SK-N-SH (cell line): Measurements from ENCODE around the gene LRRC59. TPM values are rescaled to one million over a fixed set of nuclear protein-coding genes. Genes with fewer than 3 reads are reported as not detected.
A peak's percentile ranks its signal among the peaks of the same experiment; 100 is the strongest.

ENCODE experiments used
- CTCF ChIA-PET: fragments of 300-600, 350-600 bp; formaldehyde crosslinking; extraction: SDS; loops from one replicate; lab custom pipeline; 2021; lab: Yijun Ruan, JAX
- POLR2A ChIA-PET: fragments of 350-600 bp; sonication (Branson Sonifier 250); formaldehyde crosslinking; extraction: SDS; loops from one replicate; lab custom pipeline; 2020; ENCODE audit warnings: antibody characterized with exemption, inconsistent platforms; lab: Yijun Ruan, JAX
- DNase-seq: peaks from one replicate; pipeline ENCODE4 v3.0.0; 2012
- H2AFZ ChIP-seq: fragments of 200-600 bp; sonication (generic); 2 replicates; pipeline ENCODE4 v1.8.1; 2016; ENCODE audit warnings: antibody characterized with exemption, mild to moderate bottlenecking, low read depth
- H3F3A ChIP-seq: fragments of 200-600 bp; sonication (generic); replicated peaks from 2 replicates; pipeline ENCODE3; 2016; ENCODE audit warnings: antibody characterized with exemption, mild to moderate bottlenecking; ENCODE audit not compliant: insufficient read depth
- H3K27ac ChIP-seq, 2 experiments: fragments of 200-500 bp in 1 of 2; fragments of 200-600 bp in 1 of 2; sonication (Bioruptor generic) in 1 of 2; sonication (generic), shearing (Covaris generic) in 1 of 2; 2 replicates each; pipeline versions ENCODE4 v1.5.1 to v1.6.1; 2014 to 2016; ENCODE audit warnings: low read depth in 2 of 2, inconsistent platforms in 1 of 2, low read length in 1 of 2, mild to moderate bottlenecking in 1 of 2, mixed read lengths in 1 of 2
- H3K27me3 ChIP-seq: fragments of 200-600 bp; sonication (generic), shearing (Covaris generic); 2 replicates; pipeline ENCODE4 v1.6.1; 2016; ENCODE audit warnings: mixed run types; ENCODE audit not compliant: insufficient read depth
- H3K36me3 ChIP-seq, 2 experiments: fragments of 200-500 bp in 1 of 2; fragments of 200-600 bp in 1 of 2; sonication (Bioruptor generic) in 1 of 2; sonication (generic) in 1 of 2; replicated peaks in 1 of 2; 2 replicates each; pipeline versions ENCODE3 to v1.5.1; 2014 to 2016; ENCODE audit warnings: low read length in 1 of 2, mild to moderate bottlenecking in 1 of 2; ENCODE audit not compliant: insufficient read depth in 2 of 2, control insufficient read depth in 1 of 2
- H3K4me1 ChIP-seq, 2 experiments: fragments of 200-500 bp in 1 of 2; fragments of 200-600 bp in 1 of 2; sonication (Bioruptor generic) in 1 of 2; sonication (generic), shearing (Covaris generic) in 1 of 2; 2 replicates each; pipeline versions ENCODE4 v1.5.1 to v1.6.1; 2014 to 2016; ENCODE audit warnings: low read depth in 1 of 2, low read length in 1 of 2, mixed run types in 1 of 2; ENCODE audit not compliant: insufficient read depth in 2 of 2, control insufficient read depth in 1 of 2
- H3K4me2 ChIP-seq: fragments of 200-600 bp; sonication (generic), shearing (Covaris generic); 2 replicates; pipeline ENCODE4 v1.6.1; 2017; ENCODE audit warnings: mixed run types
- H3K4me3 ChIP-seq, 2 experiments: fragments of 200-500 bp in 1 of 2; fragments of 200-600 bp in 1 of 2; sonication (Bioruptor generic) in 1 of 2; sonication (generic), shearing (Covaris generic) in 1 of 2; 2 replicates each; pipeline versions ENCODE4 v1.5.1 to v1.8.1; 2014 to 2016; ENCODE audit warnings: low read depth in 2 of 2, inconsistent platforms in 1 of 2, low read length in 1 of 2, mild to moderate bottlenecking in 1 of 2, mixed read lengths in 1 of 2, moderate library complexity in 1 of 2
- H3K79me2 ChIP-seq: fragments of 200-600 bp; sonication (generic); 2 replicates; pipeline ENCODE4 v1.8.1; 2017; ENCODE audit warnings: mild to moderate bottlenecking; ENCODE audit not compliant: insufficient read depth
- H3K9ac ChIP-seq: fragments of 200-600 bp; sonication (generic); 2 replicates; pipeline ENCODE4 v1.6.1; 2017; ENCODE audit warnings: mixed run types
- H3K9me2 ChIP-seq: fragments of 200-600 bp; sonication (generic); 2 replicates; pipeline ENCODE4 v1.6.1; 2017; ENCODE audit warnings: mixed run types
- H3K9me3 ChIP-seq: fragments of 200-600 bp; sonication (generic); 2 replicates; pipeline ENCODE4 v1.6.1; 2017; ENCODE audit warnings: mixed run types, mild to moderate bottlenecking, moderate library complexity
- H4K20me1 ChIP-seq: fragments of 200-600 bp; sonication (generic); 2 replicates; pipeline ENCODE4 v1.6.1; 2017; ENCODE audit warnings: mild to moderate bottlenecking, mixed run types; ENCODE audit not compliant: insufficient read depth
- CTCF ChIP-seq: fragments of 200-600 bp; sonication (generic); IDR thresholded peaks from 2 replicates; pipeline ENCODE4 v1.6.1; 2017; ENCODE audit warnings: antibody characterized with exemption, mild to moderate bottlenecking, moderate library complexity
- ELF1 ChIP-seq: IDR thresholded peaks from 2 replicates; pipeline ENCODE4 v1.4.0; 2012
- EZH2phosphoT487 ChIP-seq: fragments of 200-600 bp; sonication (generic); IDR thresholded peaks from 2 replicates; pipeline ENCODE4 v1.6.1; 2017; ENCODE audit warnings: low read depth, mixed run types, mild to moderate bottlenecking, antibody characterized with exemption, moderate library complexity, borderline replicate concordance
- FOXJ3 ChIP-seq: sonication (generic); formaldehyde crosslinking; IDR thresholded peaks from 2 replicates; pipeline ENCODE4 v1.5.1; 2020; ENCODE audit warnings: mild to moderate bottlenecking, missing genetic modification reagents
- FOXM1 ChIP-seq: IDR thresholded peaks from 2 replicates; pipeline ENCODE4 v1.4.0; 2012; ENCODE audit warnings: low read depth, mild to moderate bottlenecking
- GABPA ChIP-seq: IDR thresholded peaks from 2 replicates; pipeline ENCODE4 v1.4.0; 2012; ENCODE audit warnings: low read depth, mild to moderate bottlenecking
- GATA2 ChIP-seq: sonication (generic); formaldehyde crosslinking; IDR thresholded peaks from 2 replicates; pipeline ENCODE4 v1.5.0; 2020; ENCODE audit warnings: mild to moderate bottlenecking, missing genetic modification reagents
- IRF3 ChIP-seq: fragments of 150-350 bp; IDR thresholded peaks from 2 replicates; pipeline ENCODE4 v1.6.1; 2016; ENCODE audit warnings: mild to moderate bottlenecking, low read depth, low read length
- JUND ChIP-seq: IDR thresholded peaks from 2 replicates; pipeline ENCODE4 v1.4.0; 2012
- MEF2A ChIP-seq: IDR thresholded peaks from 2 replicates; pipeline ENCODE4 v1.4.0; 2012; ENCODE audit warnings: low read depth, borderline replicate concordance
- POLR2AphosphoS5 ChIP-seq: IDR thresholded peaks from 2 replicates; pipeline ENCODE4 v1.6.1; 2012; ENCODE audit warnings: low read depth, low read length
- RAD21 ChIP-seq: IDR thresholded peaks from 2 replicates; pipeline ENCODE4 v1.6.1; 2012; ENCODE audit warnings: mild to moderate bottlenecking, low read length
- RFX5 ChIP-seq: IDR thresholded peaks from 2 replicates; pipeline ENCODE4 v1.6.1; 2012; ENCODE audit warnings: mild to moderate bottlenecking, improper control_type of control experiment, low read length
- SIN3A ChIP-seq: IDR thresholded peaks from 2 replicates; pipeline ENCODE4 v1.6.1; 2012; ENCODE audit warnings: low read depth, mild to moderate bottlenecking, low read length, moderate library complexity, borderline replicate concordance
- TCF12 ChIP-seq: IDR thresholded peaks from 2 replicates; pipeline ENCODE4 v1.4.0; 2012
- WGBS: methylation state at CpG from one replicate; pipeline ENCODE4 v1.1.6; 2017; ENCODE audit warnings: low lambda C conversion rate; 5-methylcytosine and 5-hydroxymethylcytosine counted together
- polyA plus RNA-seq, 3 experiments: library from polyadenylated mRNA; depleted of rRNA; stranded (reverse); fragments of >200 nt; gene quantifications; 2 replicates each; pipeline ENCODE4 v1.2.3, GENCODE V29; 2012
- TF ChIP-seq, protein P1 (sequence below): IDR thresholded peaks from 2 replicates; pipeline ENCODE4 v1.4.0; 2012; ENCODE audit warnings: low read depth, borderline replicate concordance
- TF ChIP-seq, protein P2 (sequence below): IDR thresholded peaks from 2 replicates; pipeline ENCODE4 v1.6.1; 2012; ENCODE audit warnings: mild to moderate bottlenecking, low read depth, low read length, moderate library complexity

Gene LRRC59
- polyA plus RNA-seq, 1 of the 3 experiments (the other 2 are of a cell fraction) = 137 TPM

DNA sequence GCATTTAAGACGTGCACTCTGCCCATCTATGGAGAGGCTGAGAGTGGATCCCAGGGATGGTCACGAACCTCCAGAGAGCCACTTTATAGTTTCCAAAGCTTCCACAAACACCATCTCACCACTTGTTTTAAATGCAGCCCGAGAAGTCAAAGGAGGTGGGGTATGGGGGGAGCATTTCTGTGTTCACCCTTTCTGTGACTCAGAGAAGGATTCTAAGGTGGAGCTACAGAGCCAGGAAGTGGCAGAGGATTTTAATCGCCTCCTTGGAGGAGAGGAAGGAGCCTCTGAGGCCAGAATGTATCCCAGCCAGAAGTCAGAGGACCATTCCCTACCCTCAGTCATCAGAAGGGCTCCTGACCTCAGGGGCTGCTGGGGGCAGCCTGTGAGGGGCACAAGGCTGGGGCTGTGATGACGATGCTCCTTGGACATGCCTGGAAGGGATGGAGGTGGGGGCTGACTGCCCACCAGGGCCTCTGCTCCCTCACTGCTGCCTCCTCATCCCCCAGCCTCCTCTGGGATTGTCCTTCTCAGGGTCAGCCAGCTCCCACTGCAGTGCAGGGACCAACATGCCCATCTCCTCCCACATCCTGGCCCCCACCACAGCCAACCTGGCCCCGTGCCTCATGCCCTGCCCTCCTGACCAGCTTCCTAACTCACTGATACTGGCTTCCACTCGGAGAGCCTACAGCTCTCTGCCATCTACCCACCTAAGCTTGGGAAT lies 48.6 kb downstream of the LRRC59 start:
- Histone ChIP-seq H3K36me3 (peaks cover 3 to 5% of the 10 kb centered on the region in 2 experiments), H3K4me3 (peak overlapping the region in 1 of 2 experiments; percentile 8; a peak in 1 of 4 replicates), H2AFZ (no peak overlapping the region), H3K9ac (no peak overlapping the region), H4K20me1 (peaks cover 16% of the 10 kb centered on the region; the same call in 1 of the 2 replicates), H3K27ac (peak overlapping the region in 1 of 2 experiments; percentile 28; a peak in 1 of 4 replicates), H3F3A (peaks cover 9% of the 10 kb centered on the region), H3K9me2 (no peaks in the 10 kb centered on the region), H3K4me2 (peak overlapping the region; percentile 99), H3K4me1 (peaks cover 11 to 29% of the 10 kb centered on the region in 2 experiments; a peak in 3 of 4 replicates), H3K27me3 (no peaks in the 10 kb centered on the region), H3K79me2 (peaks cover 60% of the 10 kb centered on the region), H3K9me3 (no peaks in the 10 kb centered on the region)
- CTCF ChIA-PET = interaction anchor here (1.0 to 4.5 kb wide), 6 partner anchors 14 to 187 kb away, joined by 3 to 56 read pairs (median 4); no protein-coding TSS in a partner anchor
- TF ChIP-seq GABPA (no peak), POLR2AphosphoS5 (0 out of 2 replicates have a peak, but pooled peaks have one; percentile 15), MEF2A (no peak), TCF12 (no peak), ELF1 (peak; percentile 49; the same call in 1 of the 2 replicates), RFX5 (no peak), IRF3 (no peak), JUND (no peak), SIN3A (no peak), FOXJ3 (CRISPR knock-in tag) (no peak), CTCF (no peak), GATA2 (CRISPR knock-in tag) (no peak)
- WGBS = 78% methylated on average over 6 of the region's 7 CpGs
- no peak for DNase-seq
- POLR2A ChIA-PET = interaction anchor here (0.7 to 1.1 kb wide), 2 partner anchors 13 to 137 kb away, joined by 3 to 5 read pairs; no protein-coding TSS in a partner anchor

- H3K4me2 ChIP-seq = peak overlapping the region; percentile 99
Measured at GRCh38 chr17:50347894-50348291, 49.4 kb downstream of the LRRC59 start.

More at GRCh38 chr17:50347894-50348291, 49.4 kb downstream of the LRRC59 start:
- DNase-seq = no peak
- no peaks in the 10 kb centered on the region for H3K9me2 ChIP-seq
- peaks cover 1 to 3% of the 10 kb centered on the region in 2 experiments for H3K36me3 ChIP-seq
- peaks cover 60% of the 10 kb centered on the region for H3K79me2 ChIP-seq
- H3K27me3 ChIP-seq = no peaks in the 10 kb centered on the region
- no peak overlapping the region for H2AFZ ChIP-seq
- TF ChIP-seq POLR2AphosphoS5 (no peak), EZH2phosphoT487 (no peak), FOXM1 (no peak), SIN3A (no peak), RAD21 (no peak)
- TF ChIP-seq, protein P1, sequence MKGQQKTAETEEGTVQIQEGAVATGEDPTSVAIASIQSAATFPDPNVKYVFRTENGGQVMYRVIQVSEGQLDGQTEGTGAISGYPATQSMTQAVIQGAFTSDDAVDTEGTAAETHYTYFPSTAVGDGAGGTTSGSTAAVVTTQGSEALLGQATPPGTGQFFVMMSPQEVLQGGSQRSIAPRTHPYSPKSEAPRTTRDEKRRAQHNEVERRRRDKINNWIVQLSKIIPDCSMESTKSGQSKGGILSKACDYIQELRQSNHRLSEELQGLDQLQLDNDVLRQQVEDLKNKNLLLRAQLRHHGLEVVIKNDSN = no peak
- TF ChIP-seq, protein P2, sequence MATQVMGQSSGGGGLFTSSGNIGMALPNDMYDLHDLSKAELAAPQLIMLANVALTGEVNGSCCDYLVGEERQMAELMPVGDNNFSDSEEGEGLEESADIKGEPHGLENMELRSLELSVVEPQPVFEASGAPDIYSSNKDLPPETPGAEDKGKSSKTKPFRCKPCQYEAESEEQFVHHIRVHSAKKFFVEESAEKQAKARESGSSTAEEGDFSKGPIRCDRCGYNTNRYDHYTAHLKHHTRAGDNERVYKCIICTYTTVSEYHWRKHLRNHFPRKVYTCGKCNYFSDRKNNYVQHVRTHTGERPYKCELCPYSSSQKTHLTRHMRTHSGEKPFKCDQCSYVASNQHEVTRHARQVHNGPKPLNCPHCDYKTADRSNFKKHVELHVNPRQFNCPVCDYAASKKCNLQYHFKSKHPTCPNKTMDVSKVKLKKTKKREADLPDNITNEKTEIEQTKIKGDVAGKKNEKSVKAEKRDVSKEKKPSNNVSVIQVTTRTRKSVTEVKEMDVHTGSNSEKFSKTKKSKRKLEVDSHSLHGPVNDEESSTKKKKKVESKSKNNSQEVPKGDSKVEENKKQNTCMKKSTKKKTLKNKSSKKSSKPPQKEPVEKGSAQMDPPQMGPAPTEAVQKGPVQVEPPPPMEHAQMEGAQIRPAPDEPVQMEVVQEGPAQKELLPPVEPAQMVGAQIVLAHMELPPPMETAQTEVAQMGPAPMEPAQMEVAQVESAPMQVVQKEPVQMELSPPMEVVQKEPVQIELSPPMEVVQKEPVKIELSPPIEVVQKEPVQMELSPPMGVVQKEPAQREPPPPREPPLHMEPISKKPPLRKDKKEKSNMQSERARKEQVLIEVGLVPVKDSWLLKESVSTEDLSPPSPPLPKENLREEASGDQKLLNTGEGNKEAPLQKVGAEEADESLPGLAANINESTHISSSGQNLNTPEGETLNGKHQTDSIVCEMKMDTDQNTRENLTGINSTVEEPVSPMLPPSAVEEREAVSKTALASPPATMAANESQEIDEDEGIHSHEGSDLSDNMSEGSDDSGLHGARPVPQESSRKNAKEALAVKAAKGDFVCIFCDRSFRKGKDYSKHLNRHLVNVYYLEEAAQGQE = no peak
- CTCF ChIA-PET = interaction anchor here (0.7 to 4.5 kb wide), 6 partner anchors 15 to 178 kb away, joined by 3 to 56 read pairs (median 6); no protein-coding TSS in a partner anchor
- H3K4me1 ChIP-seq = peaks cover 11 to 29% of the 10 kb centered on the region in 2 experiments; a peak in 3 of 4 replicates
- 0 out of 4 replicates have a peak overlapping the region, but pooled peaks of 1 of the 2 experiments have one; percentile 8 for H3K4me3 ChIP-seq
- peaks cover 9% of the 10 kb centered on the region for H3F3A ChIP-seq
- 91% methylated on average over 3 of the region's 3 CpGs for WGBS
- no peaks in the 10 kb centered on the region for H3K9me3 ChIP-seq
- peak overlapping the region in 1 of 2 experiments; percentile 28; a peak in 1 of 4 replicates for H3K27ac ChIP-seq
- POLR2A ChIA-PET = interaction anchor here (3.0 kb wide), 1 partner anchor 14 kb away, joined by 18 read pairs; no protein-coding TSS in a partner anchor
- no peak overlapping the region for H3K9ac ChIP-seq
- peaks cover 14% of the 10 kb centered on the region; the same call in 1 of the 2 replicates for H4K20me1 ChIP-seq
